Raji (cell line): ENCODE measurements around the gene ADAMTSL3.

Source experiments
- POLR2A ChIP-seq: IDR thresholded peaks from 2 replicates; pipeline ENCODE4 v1.6.1; 2011; ENCODE audit warnings: low read depth, low read length, control low read depth; ENCODE audit not compliant: insufficient read depth

The ADAMTSL3 gene

GRCh38 chr15:83848315-83849050 is 194.6 kb downstream of the ADAMTSL3 start:
- no peak for TF ChIP-seq POLR2A

GRCh38 chr15:83850015-83850414 is 196.1 kb downstream of the ADAMTSL3 start:
- TF ChIP-seq POLR2A: no peak

- TF ChIP-seq POLR2A: no peak
Observed at GRCh38 chr15:83850501-83851245, 196.8 kb downstream of the ADAMTSL3 start.

GRCh38 chr15:83853232-83853631 is 199.3 kb downstream of the ADAMTSL3 start:
- TF ChIP-seq POLR2A: no peak

- no peak for TF ChIP-seq POLR2A
Observed at GRCh38 chr15:83854321-83854720, 200.4 kb downstream of the ADAMTSL3 start.

- no peak for TF ChIP-seq POLR2A
Observed at GRCh38 chr15:83854950-83855707, 201.2 kb downstream of the ADAMTSL3 start.

GRCh38 chr15:83855956-83856355 is 202.0 kb downstream of the ADAMTSL3 start:
- TF ChIP-seq POLR2A: no peak

GRCh38 chr15:83858820-83859505 is 205.0 kb downstream of the ADAMTSL3 start:
- TF ChIP-seq POLR2A: no peak

GRCh38 chr15:83866692-83867091 is 212.8 kb downstream of the ADAMTSL3 start:
- TF ChIP-seq POLR2A: no peak

GRCh38 chr15:83869341-83869740 is 215.4 kb downstream of the ADAMTSL3 start:
- no peak for TF ChIP-seq POLR2A

GRCh38 chr15:83871808-83872559 is 218.1 kb downstream of the ADAMTSL3 start:
- TF ChIP-seq POLR2A: no peak

- TF ChIP-seq POLR2A: no peak
Observed at GRCh38 chr15:83873966-83874365, 220.0 kb downstream of the ADAMTSL3 start.

GRCh38 chr15:83880529-83880928 is 226.6 kb downstream of the ADAMTSL3 start:
- no peak for TF ChIP-seq POLR2A

GRCh38 chr15:83881156-83881555 is 227.2 kb downstream of the ADAMTSL3 start:
- no peak for TF ChIP-seq POLR2A
